ENCODE results near the gene PCDHGB4.

Gene PCDHGB4

DNA sequence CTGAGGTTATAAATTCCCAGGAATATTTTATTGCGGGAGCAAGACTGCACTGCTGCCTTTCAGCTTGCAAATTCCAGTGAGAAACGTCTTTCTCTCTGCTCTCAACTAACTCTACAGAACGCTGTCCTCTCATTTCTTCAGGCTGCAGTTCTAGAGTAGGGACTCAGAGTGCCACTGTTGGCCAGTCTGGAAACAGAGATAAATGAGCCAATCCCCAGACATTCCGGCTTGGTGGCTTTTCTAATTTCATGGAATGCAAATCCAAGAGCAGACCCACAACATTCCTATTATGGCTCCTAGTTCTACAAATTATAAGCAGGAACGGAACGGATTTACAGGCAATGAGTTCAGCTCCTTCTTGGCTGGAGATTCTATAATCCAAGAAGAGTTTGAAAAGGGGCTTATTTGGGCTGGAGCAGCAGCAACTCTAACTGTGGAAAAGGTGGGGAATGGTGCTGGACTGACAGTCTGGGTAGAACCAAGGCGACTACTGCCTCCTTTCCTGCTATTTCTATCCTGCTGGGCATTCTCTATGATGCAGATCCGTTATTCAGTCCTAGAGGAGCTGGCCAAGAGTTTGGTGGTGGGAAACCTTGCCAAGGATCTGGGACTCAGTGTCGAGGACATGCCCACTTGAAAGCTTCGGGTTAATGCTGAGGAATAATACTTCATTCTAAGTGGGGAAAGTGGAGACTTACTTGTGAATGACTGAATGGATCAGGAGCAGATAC is 52.1 kb downstream of the PCDHGB4 start:
- no peak overlapping the region for H4K5ac ChIP-seq (ENCODE audit: low read length)
- H3K9ac ChIP-seq (ENCODE audit: low read length): no peak overlapping the region
- no peak overlapping the region for H2AK5ac ChIP-seq (ENCODE audit: low read length)
- no peaks in the 10 kb centered on the region for H3K79me2 ChIP-seq (ENCODE audit: control insufficient read depth, insufficient read depth, low read length)
- DNase-seq: no peak
- H2BK120ac ChIP-seq (ENCODE audit: low read depth, low read length): no peak overlapping the region
- H3K27ac ChIP-seq (ENCODE audit: low read depth, low read length): no peak overlapping the region
- H3K23ac ChIP-seq (ENCODE audit: low read length): no peak overlapping the region
- no CpG with 5 or more reads among the region's 10 CpGs for WGBS (ENCODE audit: extremely low coverage, insufficient coverage, low lambda C conversion rate)
- H3K4me2 ChIP-seq (ENCODE audit: low read length): no peak overlapping the region
- no peak overlapping the region for H3K4ac ChIP-seq (ENCODE audit: low read depth, low read length)
- no peak overlapping the region for H4K8ac ChIP-seq (ENCODE audit: low read depth, low read length)
- H3K36me3 ChIP-seq (ENCODE audit: control insufficient read depth, insufficient read depth, low read length): no peaks in the 10 kb centered on the region
- no peaks in the 10 kb centered on the region for H3K79me1 ChIP-seq (ENCODE audit: low read length)
- no peak overlapping the region for H3K56ac ChIP-seq (ENCODE audit: low read length)
- H3K18ac ChIP-seq (ENCODE audit: low read length): no peak overlapping the region
- no peak overlapping the region for H2BK5ac ChIP-seq (ENCODE audit: low read length)
- no peak overlapping the region for H2BK15ac ChIP-seq (replicated peaks; ENCODE audit: low read depth)
- no peaks in the 10 kb centered on the region for H3K27me3 ChIP-seq (ENCODE audit: insufficient read depth, low read length, poor library complexity)
- no peaks in the 10 kb centered on the region for H3K4me1 ChIP-seq (ENCODE audit: control insufficient read depth, low read depth, low read length)
- no peak overlapping the region for H3K4me3 ChIP-seq (ENCODE audit: low read length)
